Activated CD8-positive, alpha-beta T cell treated with anti-CD3 and anti-CD28 coated beads for 36 hours (primary cell): ENCODE measurements around the gene SHLD1. TPM values are rescaled to one million over a fixed set of nuclear protein-coding genes. Genes with fewer than 3 reads are reported as not detected.

Source experiments
- ATAC-seq: fragments of 200-7000 bp; cut with Tn5 transposase; one replicate; pipeline ENCODE4 v1.10.0; 2021; ENCODE audit warnings: mild to moderate bottlenecking, moderate library complexity
- CTCF ChIA-PET: fragments of 350-600 bp; sonication (Branson Sonifier 250); formaldehyde crosslinking; loops from one replicate; lab custom pipeline; 2021; ENCODE audit warnings: antibody characterized with exemption; lab: Charles Lee
- POLR2A ChIA-PET: fragments of 350-600 bp; sonication (Branson Sonifier 250); formaldehyde crosslinking; loops from one replicate; lab custom pipeline; 2021; ENCODE audit warnings: antibody characterized with exemption; lab: Charles Lee
- DNase-seq: peaks from one replicate; pipeline ENCODE4 v3.0.0-alpha.2; 2020
- H3K27ac Mint-ChIP-seq: one replicate; pipeline ENCODE4 v1.8.0; 2021; ENCODE audit warnings: mild to moderate bottlenecking, mixed read lengths
- H3K27me3 Mint-ChIP-seq: one replicate; pipeline ENCODE4 v1.8.0; 2021; ENCODE audit warnings: mixed read lengths
- H3K36me3 Mint-ChIP-seq: one replicate; pipeline ENCODE4 v1.8.0; 2021; ENCODE audit warnings: low read depth, mixed read lengths
- H3K4me1 Mint-ChIP-seq: one replicate; pipeline ENCODE4 v1.8.0; 2021; ENCODE audit warnings: low read depth, mixed read lengths
- H3K4me3 Mint-ChIP-seq: one replicate; pipeline ENCODE4 v1.8.0; 2021; ENCODE audit warnings: mild to moderate bottlenecking, moderate library complexity, mixed read lengths
- H3K9me3 Mint-ChIP-seq: one replicate; pipeline ENCODE4 v1.8.0; 2021; ENCODE audit warnings: mixed read lengths
- CTCF ChIP-seq: fragments of 200-600 bp; IDR thresholded peaks from one replicate; pipeline ENCODE4 v1.8.0; 2022; ENCODE audit warnings: antibody characterized with exemption, mild to moderate bottlenecking
- intact Hi-C: fragments of 100-400 bp; cut with micrococcal nuclease; formaldehyde crosslinking; loops from one replicate; pipeline ENCODE4 v1.10.0; 2022
- total RNA-seq, 2 experiments: library from RNA; stranded (reverse); gene quantifications; one replicate each; pipeline ENCODE4 v1.2.3, GENCODE V29; 2021

SHLD1 gene
- total RNA-seq, 2 experiments from 2014 or later: 6.5 to 6.9 TPM

- intact Hi-C loops: no loop called here
- ChIA-PET POLR2A (no interaction called here), CTCF (interaction anchor here (0.8 to 2.3 kb wide), 2 partner anchors 19 to 279 kb away, joined by 4 to 11 read pairs; no protein-coding TSS in a partner anchor)
- Mint-ChIP-seq H3K4me1 (no peaks in the 10 kb centered on the region), H3K9me3 (no peaks in the 10 kb centered on the region), H3K36me3 (peaks cover 3% of the 10 kb centered on the region), H3K4me3 (no peak overlapping the region), H3K27me3 (no peaks in the 10 kb centered on the region), H3K27ac (no peak overlapping the region)
- TF ChIP-seq CTCF: no peak
- no peak for DNase-seq
- ATAC-seq: no peak
Measured at GRCh38 chr20:5807431-5807830, 57.2 kb downstream of the SHLD1 start.

GRCh38 chr20:5808901-5809300, 58.7 kb downstream of the SHLD1 start:
- no peak for TF ChIP-seq CTCF

GRCh38 chr20:5809495-5809894, 59.3 kb downstream of the SHLD1 start:
- no peak for TF ChIP-seq CTCF
- DNase-seq: no peak
- Mint-ChIP-seq H3K4me1 (no peaks in the 10 kb centered on the region), H3K9me3 (no peaks in the 10 kb centered on the region), H3K4me3 (no peak overlapping the region), H3K36me3 (peaks cover 3% of the 10 kb centered on the region), H3K27me3 (no peaks in the 10 kb centered on the region), H3K27ac (no peak overlapping the region)
- ChIA-PET POLR2A (no interaction called here), CTCF (interaction anchor here (2.3 kb wide), 1 partner anchor 21 kb away, joined by 11 read pairs; no protein-coding TSS in a partner anchor)
- intact Hi-C loops: no loop called here
- no peak for ATAC-seq

More at GRCh38 chr20:5808901-5809300, 58.7 kb downstream of the SHLD1 start:
- Mint-ChIP-seq H3K4me3 (no peak overlapping the region), H3K27ac (no peak overlapping the region), H3K36me3 (peaks cover 3% of the 10 kb centered on the region), H3K9me3 (no peaks in the 10 kb centered on the region), H3K27me3 (no peaks in the 10 kb centered on the region), H3K4me1 (no peaks in the 10 kb centered on the region)
- intact Hi-C loops: no loop called here
- ChIA-PET POLR2A (interaction anchor here (1.1 kb wide), 1 partner anchor 105 kb away, joined by 3 read pairs; no protein-coding TSS in a partner anchor), CTCF (interaction anchor here (0.8 to 2.3 kb wide), 2 partner anchors 8 to 21 kb away, joined by 3 to 11 read pairs; no protein-coding TSS in a partner anchor)
- DNase-seq: no peak
- ATAC-seq: no peak

GRCh38 chr20:5810800-5811422, 60.7 kb downstream of the SHLD1 start:
- CTCF ChIA-PET: no interaction called here
- no peak overlapping the region for H3K27ac Mint-ChIP-seq
- TF ChIP-seq CTCF: no peak
- POLR2A ChIA-PET: no interaction called here
- peaks cover 3% of the 10 kb centered on the region for H3K36me3 Mint-ChIP-seq
- H3K27me3 Mint-ChIP-seq: no peaks in the 10 kb centered on the region
- H3K4me3 Mint-ChIP-seq: no peak overlapping the region
- no peak for DNase-seq
- intact Hi-C loops: no loop called here
- no peaks in the 10 kb centered on the region for H3K4me1 Mint-ChIP-seq
- no peak for ATAC-seq
- no peaks in the 10 kb centered on the region for H3K9me3 Mint-ChIP-seq

GRCh38 chr20:5811746-5812145, 61.5 kb downstream of the SHLD1 start:
- peaks cover 3% of the 10 kb centered on the region for H3K36me3 Mint-ChIP-seq
- CTCF ChIA-PET: interaction anchor here (0.7 kb wide), 1 partner anchor 15 kb away, joined by 3 read pairs; no protein-coding TSS in a partner anchor
- intact Hi-C loops: no loop called here
- no peak overlapping the region for H3K27ac Mint-ChIP-seq
- no peaks in the 10 kb centered on the region for H3K9me3 Mint-ChIP-seq
- POLR2A ChIA-PET: no interaction called here
- no peak for TF ChIP-seq CTCF
- no peak for DNase-seq
- ATAC-seq: no peak
- H3K4me3 Mint-ChIP-seq: no peak overlapping the region
- no peaks in the 10 kb centered on the region for H3K4me1 Mint-ChIP-seq
- H3K27me3 Mint-ChIP-seq: no peaks in the 10 kb centered on the region
